A549 (cell line): ENCODE results near the gene SLC30A7.

Experiments used
- BCL3 ChIP-seq: fragments of >200 bp; sonication (Bioruptor Twin); formaldehyde crosslinking; IDR thresholded peaks from 3 replicates; pipeline ENCODE4 v1.6.1; 2016
- CTCF ChIP-seq: fragments of >200 bp; sonication (Bioruptor Twin); formaldehyde crosslinking; IDR thresholded peaks from 3 replicates; pipeline ENCODE4 v1.5.1; 2016
- EP300 ChIP-seq, 2 experiments: fragments of >200 bp; sonication (Bioruptor Twin); formaldehyde crosslinking; IDR thresholded peaks; 2 replicates in 1 of 2; 3 replicates in 1 of 2; pipeline ENCODE4 v1.6.1; 2016 to 2017
- HMGXB4 ChIP-seq: fragments of 250-450 bp; sonication (Bioruptor Pico); IDR thresholded peaks from 2 replicates; pipeline ENCODE4 v1.5.0; 2021; ENCODE audit warnings: mild to moderate bottlenecking, moderate library complexity, borderline replicate concordance
- MAZ ChIP-seq: fragments of 150-350 bp; IDR thresholded peaks from 2 replicates; pipeline ENCODE4 v1.6.1; 2014; ENCODE audit warnings: antibody characterized with exemption, low read depth, low read length, borderline replicate concordance
- NR3C1 ChIP-seq: fragments of >200 bp; sonication (Bioruptor Twin); formaldehyde crosslinking; IDR thresholded peaks from 3 replicates; pipeline ENCODE4 v1.6.1; 2017
- PBX3 ChIP-seq: IDR thresholded peaks from 2 replicates; pipeline ENCODE4 v1.6.1; 2012
- RAD21 ChIP-seq, 2 experiments: fragments of >200 bp in 1 of 2; sonication (Bioruptor Twin) in 1 of 2; formaldehyde crosslinking in 1 of 2; IDR thresholded peaks in 1 of 2; conservative IDR thresholded peaks in 1 of 2; 2 replicates in 1 of 2; 3 replicates in 1 of 2; pipeline ENCODE4 v1.6.1; 2012 to 2018; ENCODE audit warnings: inconsistent platforms in 1 of 2
- REST ChIP-seq: fragments of 200-600 bp; sonication (generic); IDR thresholded peaks from 2 replicates; pipeline ENCODE4 v1.6.1; 2016; ENCODE audit warnings: antibody characterized with exemption, mild to moderate bottlenecking, moderate library complexity
- SREBF2 ChIP-seq: fragments of 450-650 bp; IDR thresholded peaks from 2 replicates; pipeline ENCODE4 v1.6.1; 2014; ENCODE audit warnings: mild to moderate bottlenecking, moderate library complexity

- no peak for TF ChIP-seq RAD21 (conservative IDR thresholded peaks at IDR 0.05 in 1 of 2, IDR thresholded peaks at IDR 0.05 in 1 of 2)
- TF ChIP-seq CTCF: no peak
- TF ChIP-seq PBX3: no peak
- TF ChIP-seq HMGXB4 (CRISPR knock-in tag): no peak
- TF ChIP-seq BCL3: no peak
- no peak for TF ChIP-seq NR3C1
- TF ChIP-seq SREBF2: no peak
- TF ChIP-seq EP300 (IDR thresholded peaks at IDR 0.05): no peak
- TF ChIP-seq REST: no peak
- no peak for TF ChIP-seq MAZ
These were observed 13.2 kb upstream of the SLC30A7 start for GRCh38 chr1:100882698-100883097.
